Measurements from ENCODE around the gene FHAD1. TPM values are rescaled to one million over a fixed set of nuclear protein-coding genes. Genes with fewer than 3 reads are reported as not detected.
"Not testable (repeated sequence)": the region's sequence is repeated elsewhere in the genome, so short reads cannot be mapped to it uniquely, and the experiment has no call there.

The FHAD1 gene
- total RNA-seq, 1 experiment from 2014 or later: 2.0 TPM

GRCh38 chr1:15425958-15426357 lies 178.9 kb downstream of the FHAD1 start:
- Histone ChIP-seq H3K4me3 (ENCODE audit: low read depth, low read length, poor library complexity, severe bottlenecking) (no peak overlapping the region), H3K36me3 (ENCODE audit: insufficient read depth, low read length, poor library complexity, severe bottlenecking) (no peaks in the 10 kb centered on the region), H3K27ac (ENCODE audit: low read depth, low read length, poor library complexity, severe bottlenecking) (no peak overlapping the region), H3K9me3 (ENCODE audit: low read depth, low read length, poor library complexity, severe bottlenecking) (no peaks in the 10 kb centered on the region), H3K27me3 (replicated peaks; ENCODE audit: insufficient read depth, low read depth, low read length, poor library complexity) (no peaks in the 10 kb centered on the region), H3K4me1 (ENCODE audit: insufficient read depth, low read length, poor library complexity, severe bottlenecking) (no peaks in the 10 kb centered on the region)
- TF ChIP-seq, protein P1, sequence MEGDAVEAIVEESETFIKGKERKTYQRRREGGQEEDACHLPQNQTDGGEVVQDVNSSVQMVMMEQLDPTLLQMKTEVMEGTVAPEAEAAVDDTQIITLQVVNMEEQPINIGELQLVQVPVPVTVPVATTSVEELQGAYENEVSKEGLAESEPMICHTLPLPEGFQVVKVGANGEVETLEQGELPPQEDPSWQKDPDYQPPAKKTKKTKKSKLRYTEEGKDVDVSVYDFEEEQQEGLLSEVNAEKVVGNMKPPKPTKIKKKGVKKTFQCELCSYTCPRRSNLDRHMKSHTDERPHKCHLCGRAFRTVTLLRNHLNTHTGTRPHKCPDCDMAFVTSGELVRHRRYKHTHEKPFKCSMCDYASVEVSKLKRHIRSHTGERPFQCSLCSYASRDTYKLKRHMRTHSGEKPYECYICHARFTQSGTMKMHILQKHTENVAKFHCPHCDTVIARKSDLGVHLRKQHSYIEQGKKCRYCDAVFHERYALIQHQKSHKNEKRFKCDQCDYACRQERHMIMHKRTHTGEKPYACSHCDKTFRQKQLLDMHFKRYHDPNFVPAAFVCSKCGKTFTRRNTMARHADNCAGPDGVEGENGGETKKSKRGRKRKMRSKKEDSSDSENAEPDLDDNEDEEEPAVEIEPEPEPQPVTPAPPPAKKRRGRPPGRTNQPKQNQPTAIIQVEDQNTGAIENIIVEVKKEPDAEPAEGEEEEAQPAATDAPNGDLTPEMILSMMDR (conservative IDR thresholded peaks at IDR 0.05; ENCODE audit: low read depth, low read length): no peak
- TF ChIP-seq EZH2 (IDR thresholded peaks at IDR 0.05; ENCODE audit: borderline replicate concordance, low read depth, low read length, poor library complexity, severe bottlenecking): no peak
- BruUV-seq (replicated peaks): no TSS peak
- intact Hi-C loops (cut with micrococcal nuclease; ENCODE audit: unreplicated experiment): no loop called here
- DNase-seq (ENCODE audit: low spot score): no peak
- ChIA-PET CTCF (no interaction called here), POLR2A (ENCODE audit: low non-redundant PET) (no interaction called here)

- BruUV-seq (replicated peaks): no TSS peak
- H3K36me3 ChIP-seq (ENCODE audit: insufficient read depth, low read length, poor library complexity, severe bottlenecking): no peaks in the 10 kb centered on the region
- no peaks in the 10 kb centered on the region for H3K4me1 ChIP-seq (ENCODE audit: insufficient read depth, low read length, poor library complexity, severe bottlenecking)
- CTCF ChIA-PET: no interaction called here
- DNase-seq (ENCODE audit: low spot score): no peak
- intact Hi-C loops (cut with micrococcal nuclease; ENCODE audit: unreplicated experiment): no loop called here
- H3K27me3 ChIP-seq (replicated peaks; ENCODE audit: insufficient read depth, low read depth, low read length, poor library complexity): no peaks in the 10 kb centered on the region
- H3K4me3 ChIP-seq (ENCODE audit: low read depth, low read length, poor library complexity, severe bottlenecking): no peak overlapping the region
- TF ChIP-seq, protein P1 (conservative IDR thresholded peaks at IDR 0.05; ENCODE audit: low read depth, low read length): no peak
- no peak for TF ChIP-seq EZH2 (IDR thresholded peaks at IDR 0.05; ENCODE audit: borderline replicate concordance, low read depth, low read length, poor library complexity, severe bottlenecking)
- POLR2A ChIA-PET (ENCODE audit: low non-redundant PET): no interaction called here
- H3K27ac ChIP-seq (ENCODE audit: low read depth, low read length, poor library complexity, severe bottlenecking): no peak overlapping the region
- H3K9me3 ChIP-seq (ENCODE audit: low read depth, low read length, poor library complexity, severe bottlenecking): no peaks in the 10 kb centered on the region
Observed at GRCh38 chr1:15426492-15427279, 179.7 kb downstream of the FHAD1 start.

- TF ChIP-seq, protein P1 (conservative IDR thresholded peaks at IDR 0.05; ENCODE audit: low read depth, low read length): no peak
- TF ChIP-seq EZH2 (IDR thresholded peaks at IDR 0.05; ENCODE audit: borderline replicate concordance, low read depth, low read length, poor library complexity, severe bottlenecking): no peak
- H3K27ac ChIP-seq (ENCODE audit: low read depth, low read length, poor library complexity, severe bottlenecking): no peak overlapping the region
- DNase-seq (ENCODE audit: low spot score): no peak
- intact Hi-C loops (cut with micrococcal nuclease; ENCODE audit: unreplicated experiment): no loop called here
- no TSS peak for BruUV-seq (replicated peaks)
- no peaks in the 10 kb centered on the region for H3K27me3 ChIP-seq (replicated peaks; ENCODE audit: insufficient read depth, low read depth, low read length, poor library complexity)
- H3K36me3 ChIP-seq (ENCODE audit: insufficient read depth, low read length, poor library complexity, severe bottlenecking): no peaks in the 10 kb centered on the region
- ChIA-PET CTCF (no interaction called here), POLR2A (ENCODE audit: low non-redundant PET) (no interaction called here)
- H3K4me3 ChIP-seq (ENCODE audit: low read depth, low read length, poor library complexity, severe bottlenecking): no peak overlapping the region
- no peaks in the 10 kb centered on the region for H3K4me1 ChIP-seq (ENCODE audit: insufficient read depth, low read length, poor library complexity, severe bottlenecking)
- H3K9me3 ChIP-seq (ENCODE audit: low read depth, low read length, poor library complexity, severe bottlenecking): no peaks in the 10 kb centered on the region
Observed at GRCh38 chr1:15427280-15427666, 180.2 kb downstream of the FHAD1 start.

GRCh38 chr1:15428252-15428651 lies 181.2 kb downstream of the FHAD1 start:
- H3K27ac ChIP-seq (ENCODE audit: low read depth, low read length, poor library complexity, severe bottlenecking); H3K9me3 ChIP-seq (ENCODE audit: low read depth, low read length, poor library complexity, severe bottlenecking); H3K4me1 ChIP-seq (ENCODE audit: insufficient read depth, low read length, poor library complexity, severe bottlenecking); H3K27me3 ChIP-seq (replicated peaks; ENCODE audit: insufficient read depth, low read depth, low read length, poor library complexity); H3K36me3 ChIP-seq (ENCODE audit: insufficient read depth, low read length, poor library complexity, severe bottlenecking); H3K4me3 ChIP-seq (ENCODE audit: low read depth, low read length, poor library complexity, severe bottlenecking); intact Hi-C loops (cut with micrococcal nuclease; ENCODE audit: unreplicated experiment); CTCF ChIA-PET; DNase-seq (ENCODE audit: low spot score); POLR2A ChIA-PET (ENCODE audit: low non-redundant PET); BruUV-seq (replicated peaks): not testable (repeated sequence)
